HG03354 (cell line): ENCODE measurements around the gene FAM110D.

ENCODE experiments used
- ATAC-seq: cut with Tn5 transposase; IDR thresholded peaks from one replicate; pipeline ENCODE4 v1.9.1; 2021; ENCODE audit warnings: mild to moderate bottlenecking; ENCODE audit not compliant: unreplicated experiment, poor library complexity, severe bottlenecking

FAM110D gene

GRCh38 chr1:26127235-26128163, 31.4 kb upstream of the FAM110D start:
- ATAC-seq, result no peak

GRCh38 chr1:26129778-26130177, 29.1 kb upstream of the FAM110D start:
- no peak for ATAC-seq

GRCh38 chr1:26130695-26131094, 28.2 kb upstream of the FAM110D start:
- ATAC-seq, result no peak

- no peak for ATAC-seq
Measured at GRCh38 chr1:26132128-26132833, 26.6 kb upstream of the FAM110D start.

GRCh38 chr1:26132834-26133167, 26.1 kb upstream of the FAM110D start:
- no peak for ATAC-seq

GRCh38 chr1:26134466-26134865, 24.4 kb upstream of the FAM110D start:
- ATAC-seq, result no peak

GRCh38 chr1:26138974-26139558, 19.8 kb upstream of the FAM110D start:
- ATAC-seq, result no peak

- no peak for ATAC-seq
Measured at GRCh38 chr1:26142159-26142558, 16.7 kb upstream of the FAM110D start.

- ATAC-seq, result no peak
Measured at GRCh38 chr1:26145041-26145959, 13.6 kb upstream of the FAM110D start.

GRCh38 chr1:26145960-26146294, 13.0 kb upstream of the FAM110D start:
- ATAC-seq, result no peak

GRCh38 chr1:26148887-26149286, 10.0 kb upstream of the FAM110D start:
- ATAC-seq, result no peak

GRCh38 chr1:26153966-26154532, 4.8 kb upstream of the FAM110D start:
- ATAC-seq, result no peak

- no peak for ATAC-seq
Measured at GRCh38 chr1:26154750-26155149, 4.1 kb upstream of the FAM110D start.

- no peak for ATAC-seq
Measured at GRCh38 chr1:26155370-26156284, 3.3 kb upstream of the FAM110D start.

GRCh38 chr1:26156285-26157038, 2.4 kb upstream of the FAM110D start:
- ATAC-seq, result no peak

- no peak for ATAC-seq
Measured at GRCh38 chr1:26158271-26158907, 490 bp upstream of the FAM110D start.

GRCh38 chr1:26159743-26160039, 812 bp downstream of the FAM110D start:
- ATAC-seq, result no peak
